T-helper 2 cell treated with Interferon-gamma antibody and Interleukin-4, amounts not matched to agents 100 ng/mL and 5 ng/mL, for 36 hours (primary cell): ENCODE data around the gene TMEM204. TPM values are rescaled to one million over a fixed set of nuclear protein-coding genes. Genes with fewer than 3 reads are reported as not detected.

Experiments
- intact Hi-C: fragments of 100-400 bp; cut with micrococcal nuclease; formaldehyde crosslinking; loops from one replicate; pipeline ENCODE4 v1.15.1; 2023
- total RNA-seq: library from RNA; stranded (reverse); gene quantifications from 2 replicates; pipeline ENCODE4 v1.2.3, GENCODE V29; 2022

TMEM204 gene
- total RNA-seq, 1 donor from 2014 or later = 40.3 TPM

DNA sequence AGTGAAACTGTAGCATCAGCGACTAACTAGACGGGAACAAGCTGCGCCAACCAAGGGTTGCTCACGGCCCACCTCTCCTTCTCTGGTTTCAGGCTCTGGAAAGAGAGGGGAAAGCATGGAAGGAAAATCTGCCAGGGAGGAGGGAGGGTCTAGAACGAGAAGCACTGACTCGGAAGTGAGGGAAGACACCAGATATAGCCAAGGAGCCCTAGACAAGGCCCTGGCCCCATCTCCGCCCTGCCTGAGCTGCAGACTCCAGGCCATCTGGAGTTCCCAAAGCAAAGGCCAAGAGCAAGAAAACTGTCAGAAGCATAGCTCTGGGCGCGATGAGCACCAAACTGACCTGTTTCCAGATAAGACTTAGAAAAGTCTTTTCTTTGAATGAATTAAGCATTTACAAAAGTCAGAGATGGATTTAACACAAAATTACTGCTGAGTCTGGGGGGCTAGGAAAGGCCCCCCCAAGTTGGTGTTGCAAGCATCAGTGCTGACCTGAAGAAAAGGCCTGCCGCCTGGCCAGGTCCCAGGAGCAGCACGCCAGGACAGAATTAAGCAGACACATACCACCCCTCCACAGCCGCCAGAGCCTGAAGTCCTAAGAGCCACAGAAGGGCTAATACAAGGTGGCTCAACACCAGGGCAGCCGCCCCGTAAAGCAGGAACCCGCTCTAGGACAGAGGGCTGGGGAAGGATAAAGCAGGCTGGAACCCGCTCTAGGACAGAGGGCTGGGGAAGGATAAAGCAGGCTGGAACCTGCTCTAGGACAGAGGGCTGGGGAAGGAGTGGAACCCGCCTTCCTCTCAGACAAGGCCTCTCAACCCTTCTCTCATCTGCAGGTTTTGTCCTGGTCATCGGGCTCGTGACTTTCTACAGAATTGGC lies 20.7 kb downstream of the TMEM204 start:
- intact Hi-C loops = no loop called here

GRCh38 chr16:1554826-1555445 lies 21.5 kb downstream of the TMEM204 start:
- intact Hi-C loops = no loop called here

DNA sequence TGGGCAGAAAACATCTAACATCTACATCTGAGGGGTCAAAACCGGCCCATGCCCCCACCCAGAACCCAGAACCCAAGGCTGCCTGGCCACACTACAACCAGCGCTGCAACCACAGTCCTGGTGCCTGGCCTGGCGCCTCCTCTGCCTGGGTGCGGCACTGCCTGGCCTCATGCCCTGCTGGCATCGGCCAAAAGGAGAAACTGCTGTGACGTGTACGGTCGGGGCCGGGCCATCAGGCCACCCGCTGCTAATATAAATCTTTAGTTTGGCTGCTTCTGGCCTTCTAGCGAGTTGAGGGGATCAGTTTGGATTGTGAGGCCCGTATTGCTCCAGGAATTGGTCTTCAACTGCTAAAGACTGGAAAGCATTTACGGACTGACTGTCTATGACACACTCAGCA lies 22.8 kb downstream of the TMEM204 start:
- intact Hi-C loops = no loop called here

- intact Hi-C loops = no loop called here
These were observed 23.6 kb downstream of the TMEM204 start for GRCh38 chr16:1557074-1557473.

GRCh38 chr16:1557576-1557975 lies 24.1 kb downstream of the TMEM204 start:
- intact Hi-C loops = no loop called here

DNA sequence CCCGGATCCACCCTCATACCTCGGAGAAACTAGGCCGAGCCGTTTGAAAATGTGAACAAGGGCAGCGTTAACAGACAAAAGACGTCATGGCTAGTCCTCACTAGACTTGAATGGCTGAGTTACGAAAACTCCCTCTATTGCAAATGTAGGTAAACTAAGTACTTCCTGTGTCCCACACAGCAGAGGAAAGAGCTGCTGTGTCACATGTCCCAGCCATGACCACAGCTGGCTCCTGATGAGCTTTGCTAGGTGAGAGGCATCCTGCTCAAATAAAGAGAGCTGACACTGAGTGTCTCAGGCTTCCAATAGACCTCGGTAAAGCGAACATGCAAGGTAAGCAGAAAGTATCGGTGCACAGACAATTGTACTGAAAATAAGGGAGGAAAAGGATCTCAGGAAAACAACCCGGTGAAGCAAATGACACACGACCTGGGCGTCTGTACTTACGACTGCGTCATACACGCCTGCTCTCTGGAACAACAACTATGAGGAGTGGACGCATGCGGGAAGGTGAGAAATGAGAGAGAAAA lies 26.0 kb downstream of the TMEM204 start:
- intact Hi-C loops = no loop called here

GRCh38 chr16:1560153-1560552 lies 26.7 kb downstream of the TMEM204 start:
- intact Hi-C loops = no loop called here

DNA sequence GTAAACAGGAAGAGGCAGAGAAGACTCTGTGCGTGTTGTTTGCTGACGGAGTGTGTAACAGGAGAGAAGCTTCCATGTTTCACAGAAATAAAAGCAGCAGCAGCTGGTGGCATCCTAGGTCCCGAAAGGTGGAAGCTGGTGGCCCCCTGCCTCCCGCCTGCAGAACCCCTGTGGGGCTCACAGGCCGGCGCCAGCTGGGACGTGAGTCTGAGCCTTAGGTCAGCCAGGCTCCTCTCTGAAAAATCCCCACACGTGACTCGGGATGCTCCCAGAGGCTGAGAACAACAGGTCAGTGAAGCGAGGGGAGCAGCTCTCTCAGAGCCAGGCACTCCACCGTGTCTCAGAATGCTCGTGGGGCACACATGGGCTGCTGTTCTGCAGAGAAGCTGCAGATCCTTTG lies 27.4 kb downstream of the TMEM204 start:
- intact Hi-C loops = no loop called here

GRCh38 chr16:1561266-1561665 lies 27.8 kb downstream of the TMEM204 start:
- intact Hi-C loops = no loop called here

DNA sequence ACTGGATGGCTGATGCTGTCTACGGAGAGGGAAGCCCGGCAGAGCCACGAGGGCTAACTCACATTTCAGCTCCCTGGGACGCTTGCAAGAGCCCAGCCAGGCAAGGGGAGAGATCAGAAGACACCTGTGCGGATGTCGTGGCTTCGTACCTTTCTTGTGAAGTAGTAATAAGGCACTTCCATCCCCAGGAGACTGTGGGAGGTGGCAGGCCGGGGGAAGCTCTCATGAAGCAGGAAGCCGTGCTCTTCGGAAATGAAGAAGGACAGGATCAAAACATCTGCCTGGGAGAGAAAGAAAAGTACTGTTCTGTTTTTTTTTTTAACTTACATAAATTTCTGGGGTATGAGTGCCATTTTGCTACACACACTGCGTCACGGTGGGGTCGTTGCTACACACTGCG lies 28.4 kb downstream of the TMEM204 start:
- intact Hi-C loops = no loop called here

DNA sequence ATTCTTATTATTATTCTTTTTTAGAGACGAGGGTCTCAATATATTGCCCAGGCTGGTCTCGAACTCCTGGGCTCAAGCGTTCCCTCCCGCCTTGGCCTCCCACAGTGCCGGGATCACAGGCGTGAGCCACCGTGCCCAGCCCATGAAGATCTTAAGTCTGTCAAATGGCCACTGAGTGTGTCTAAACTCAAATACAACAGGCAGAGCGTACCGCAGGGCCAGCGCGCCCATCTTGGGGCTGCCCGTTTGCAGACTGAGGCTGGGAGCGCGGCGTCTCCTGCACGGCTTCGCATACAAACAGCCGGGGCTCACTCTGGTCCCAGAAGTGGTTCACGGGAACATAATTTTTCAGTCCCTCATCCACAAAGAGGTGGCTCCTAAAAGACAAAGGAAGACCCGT lies 30.3 kb downstream of the TMEM204 start:
- intact Hi-C loops = no loop called here

GRCh38 chr16:1564325-1564724 lies 30.9 kb downstream of the TMEM204 start:
- intact Hi-C loops = no loop called here

DNA sequence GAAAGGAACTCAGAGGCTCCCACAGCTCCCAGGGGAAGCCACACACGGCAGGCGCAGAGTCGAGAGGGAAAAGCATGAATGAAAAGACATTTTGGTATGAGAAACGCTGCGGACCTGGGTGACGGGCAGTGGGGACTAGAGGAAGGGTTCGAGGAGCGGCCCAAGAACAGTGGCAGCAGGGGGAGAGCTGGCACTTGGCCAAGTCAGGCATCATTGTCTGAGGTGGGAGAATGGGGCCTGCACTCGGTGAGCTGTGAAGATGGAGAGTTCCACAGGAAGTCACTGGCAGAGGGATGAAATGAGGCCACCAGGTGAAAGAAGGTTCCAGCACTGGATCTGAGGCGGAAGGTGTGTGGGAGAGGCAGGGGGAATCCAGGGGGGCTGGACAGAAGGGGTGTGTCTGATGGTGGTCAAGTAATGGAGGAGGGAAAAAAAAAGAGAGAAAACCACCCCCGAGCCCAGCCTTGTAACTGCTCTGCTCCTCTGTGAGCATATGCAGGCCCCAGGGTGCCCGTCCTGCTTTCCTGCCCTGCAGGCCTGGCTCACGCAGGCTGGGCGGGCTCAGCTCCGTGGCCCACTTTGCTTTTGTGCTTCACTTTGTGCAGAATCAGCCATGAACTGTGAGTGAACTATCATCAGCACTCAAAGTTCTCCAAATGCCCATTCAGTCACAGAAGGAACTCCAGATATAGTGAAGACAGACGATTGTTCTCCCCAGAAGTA lies 31.8 kb downstream of the TMEM204 start:
- intact Hi-C loops = no loop called here

- intact Hi-C loops = no loop called here
These were observed 34.5 kb downstream of the TMEM204 start for GRCh38 chr16:1567988-1568387.

DNA sequence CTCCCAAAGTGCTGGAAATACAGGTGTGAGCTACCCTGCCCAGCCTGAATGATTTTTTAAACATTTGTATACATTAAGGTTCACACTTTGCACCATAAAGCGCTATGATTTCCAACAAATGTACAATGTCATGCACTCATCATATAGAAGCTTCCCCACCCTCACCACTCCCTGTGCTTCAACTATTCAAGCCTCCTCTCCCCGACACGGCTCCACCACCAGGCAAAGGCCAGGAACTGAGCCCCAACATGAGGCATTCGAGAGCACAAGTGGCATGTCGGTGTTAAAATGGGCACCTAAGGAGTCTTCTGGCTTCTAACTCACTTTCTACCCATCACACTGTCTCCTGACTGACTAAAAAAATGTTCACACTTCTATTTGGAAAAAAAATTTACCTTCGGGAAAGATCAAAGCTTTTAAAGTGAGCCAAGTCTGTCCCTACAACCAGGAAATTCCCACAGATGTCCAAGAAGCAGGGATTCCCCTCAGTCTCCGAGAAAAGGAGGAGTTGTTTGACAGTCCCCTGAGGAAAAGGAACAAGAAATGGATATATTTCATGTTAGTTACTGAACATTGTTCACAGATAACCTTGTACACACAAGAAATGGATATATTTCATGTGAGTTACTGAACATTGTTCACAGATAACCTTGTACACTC lies 37.7 kb downstream of the TMEM204 start:
- intact Hi-C loops = no loop called here

DNA sequence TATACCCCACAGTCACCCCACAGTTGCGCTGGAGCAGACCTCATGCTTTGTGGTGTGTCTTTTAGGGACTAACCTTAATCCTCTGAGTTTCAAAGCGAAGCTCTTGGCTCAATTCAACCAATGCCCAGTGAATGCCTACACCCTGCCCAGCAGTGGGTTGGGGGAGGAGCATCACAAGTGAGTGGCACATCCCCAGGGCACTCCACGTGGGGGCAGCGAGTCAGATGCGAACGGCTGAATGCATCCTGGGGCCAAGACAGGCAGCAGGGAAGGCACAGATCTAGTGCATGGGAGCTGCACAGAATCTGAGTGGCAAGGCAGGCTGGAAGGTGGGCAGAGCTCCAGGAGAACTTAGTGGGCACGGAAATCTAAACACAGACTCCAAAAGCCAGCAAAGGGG lies 39.2 kb downstream of the TMEM204 start:
- intact Hi-C loops = no loop called here

- intact Hi-C loops = no loop called here
These were observed 39.8 kb downstream of the TMEM204 start for GRCh38 chr16:1573301-1573700.

GRCh38 chr16:1575578-1575977 lies 42.1 kb downstream of the TMEM204 start:
- intact Hi-C loops = no loop called here

DNA sequence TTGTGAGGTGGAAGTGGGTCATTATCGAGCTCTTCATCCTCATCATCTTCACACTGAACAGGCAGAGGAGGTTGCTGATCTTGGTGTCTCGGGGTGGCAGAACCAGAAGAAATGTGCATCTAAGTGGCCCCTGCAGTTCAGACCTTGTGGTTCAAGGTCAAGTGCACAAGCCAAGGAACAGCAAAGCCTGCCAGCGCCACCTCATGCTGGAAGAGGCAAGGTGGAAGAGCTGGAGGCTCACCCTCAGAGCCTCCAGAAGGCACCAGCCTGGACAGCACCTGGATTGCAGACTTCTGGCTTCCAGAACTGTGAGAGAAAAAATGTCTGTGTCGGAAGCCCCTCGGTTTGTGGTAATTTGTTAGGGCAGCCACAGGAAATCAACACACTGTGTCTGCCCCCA lies 45.7 kb downstream of the TMEM204 start:
- intact Hi-C loops = no loop called here

DNA sequence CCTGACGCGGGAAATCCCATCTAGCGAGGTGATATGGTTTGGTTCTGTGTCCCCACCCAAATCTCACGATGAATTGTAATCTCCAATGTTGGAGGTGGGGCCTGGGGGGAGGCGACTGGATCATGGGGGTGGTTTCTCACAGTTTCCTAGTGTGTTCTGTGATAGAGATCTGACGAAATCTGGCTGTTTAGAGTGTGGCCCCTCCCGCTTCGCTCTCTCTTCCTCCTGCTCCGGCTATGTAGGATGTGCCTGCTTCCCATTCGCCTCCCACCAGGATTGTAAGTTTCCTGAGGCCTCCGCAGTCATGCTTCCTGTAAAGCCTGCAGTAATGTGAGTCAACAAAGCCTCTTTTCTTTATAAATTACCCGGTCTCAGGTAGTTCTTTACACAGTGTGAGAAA lies 46.8 kb downstream of the TMEM204 start:
- intact Hi-C loops = no loop called here

DNA sequence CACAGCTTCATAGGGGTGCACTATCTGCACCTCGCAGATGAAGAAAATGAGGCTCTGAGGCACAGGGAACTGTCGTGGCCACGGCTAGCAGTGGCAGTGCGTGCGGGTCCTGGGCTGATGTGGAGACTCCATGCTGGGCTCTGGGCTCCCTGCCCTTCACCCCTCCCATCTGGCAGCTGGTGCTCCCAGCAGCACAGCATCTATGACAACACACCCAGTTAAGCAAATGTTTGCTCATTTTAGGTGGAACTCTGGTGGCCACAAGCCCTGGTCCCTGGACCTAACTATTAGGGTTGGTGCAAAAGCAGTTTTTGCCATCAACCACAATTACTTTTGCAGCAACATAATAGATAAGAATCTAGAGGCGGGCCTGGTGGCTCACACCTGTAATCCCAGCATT lies 47.5 kb downstream of the TMEM204 start:
- intact Hi-C loops = no loop called here

DNA sequence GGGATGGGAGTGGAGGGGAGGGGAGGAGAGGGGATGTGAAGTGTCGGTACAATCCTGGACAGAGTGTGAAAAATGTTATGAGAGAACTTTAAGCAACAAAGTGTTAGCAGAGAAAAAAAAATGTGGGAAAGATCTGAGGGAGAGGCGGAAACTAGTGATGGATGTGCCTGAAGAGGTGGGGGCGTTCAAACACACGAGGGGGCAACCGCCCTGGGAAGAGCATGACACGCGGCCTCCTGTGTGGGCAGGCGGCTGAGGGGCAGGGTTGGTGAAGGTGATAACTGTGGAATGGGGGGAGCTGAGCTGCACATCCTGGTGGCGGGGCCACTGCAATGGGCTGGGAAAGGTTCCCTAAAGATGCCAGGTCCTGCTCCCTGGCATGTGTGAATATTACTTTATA lies 48.3 kb downstream of the TMEM204 start:
- intact Hi-C loops = no loop called here
